ENCODE results near the gene TPK1. TPM values are rescaled to one million over a fixed set of nuclear protein-coding genes. Genes with fewer than 3 reads are reported as not detected.

Gene TPK1
- total and polyA plus RNA-seq, 7 donors: 1.7 to 5.1 (median 2.5) TPM

GRCh38 chr7:144869082-144869481 is 33.2 kb upstream of the TPK1 start:
- Histone ChIP-seq H3K27me3 (ENCODE audit: insufficient read depth in 3 of 3, low read length in 2 of 3) (peaks cover 0 to 3% (median 0%) of the 10 kb centered on the region in 3 donors), H3K9me3 (no peaks in the 10 kb centered on the region), H3K4me1 (no peaks in the 10 kb centered on the region), H3K36me3 (ENCODE audit: insufficient read depth in 1 of 2, low read depth in 1 of 2) (no peaks in the 10 kb centered on the region), H3K27ac (no peak overlapping the region), H3K4me3 (no peak overlapping the region)
- DNase-seq (no peak), ATAC-seq (no peak)
- 24 to 33% (median 29%) methylated on average over 8 of the region's 8 CpGs for whole genome bisulfite sequencing, 3 donors
- intact Hi-C loops (cut with DNase I): no loop called here
- no peak for TF ChIP-seq CTCF (IDR thresholded peaks at IDR 0.05)

DNA sequence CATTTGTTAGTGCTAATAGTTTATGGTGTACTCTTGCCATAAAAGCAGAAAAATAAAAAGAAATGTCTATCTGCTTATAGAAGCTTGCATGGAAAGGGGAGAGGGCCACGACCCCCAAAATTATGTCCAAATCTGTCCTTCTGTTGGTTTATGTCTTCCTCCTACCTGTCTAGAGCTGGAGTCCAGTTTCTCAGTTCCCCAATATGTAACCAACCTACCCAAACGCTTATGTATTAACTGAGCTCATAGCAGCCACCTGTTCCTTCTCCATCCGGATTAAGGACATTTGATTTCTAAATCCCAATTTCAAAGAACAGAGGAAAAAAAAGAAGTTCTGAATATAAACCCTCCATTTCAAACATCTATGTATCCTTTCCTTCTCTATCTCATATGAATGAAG is 30.3 kb upstream of the TPK1 start:
- intact Hi-C loops (cut with DNase I): no loop called here
- no peak for ATAC-seq
- no peak for TF ChIP-seq CTCF (IDR thresholded peaks at IDR 0.05)
- H3K36me3 ChIP-seq (ENCODE audit: insufficient read depth in 1 of 2, low read depth in 1 of 2): no peaks in the 10 kb centered on the region
- H3K27me3 ChIP-seq (ENCODE audit: insufficient read depth in 3 of 3, low read length in 2 of 3): no peaks in the 10 kb centered on the region
- no peaks in the 10 kb centered on the region for H3K9me3 ChIP-seq
- H3K27ac ChIP-seq: no peak overlapping the region
- no peak for DNase-seq
- no peak overlapping the region for H3K4me3 ChIP-seq
- H3K4me1 ChIP-seq: no peaks in the 10 kb centered on the region
- 35 to 49% (median 45%) methylated on average over 3 of the region's 3 CpGs for WGBS, 3 donors

DNA sequence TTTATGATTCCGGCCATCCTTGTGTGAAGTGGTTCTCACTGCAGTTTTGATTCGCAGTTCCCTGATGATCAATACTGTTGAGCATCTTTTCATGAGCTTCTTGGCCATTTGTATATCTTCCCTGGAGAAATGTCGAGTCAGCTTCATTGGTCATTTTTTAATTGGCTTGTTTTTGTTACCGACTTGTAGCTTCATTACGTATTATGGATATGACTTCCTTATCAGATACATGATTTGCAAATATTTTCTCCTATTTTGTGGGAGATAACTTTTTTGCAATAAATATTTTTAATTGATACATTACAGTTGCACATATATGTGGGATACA is 27.4 kb upstream of the TPK1 start:
- Histone ChIP-seq H3K9me3 (no peaks in the 10 kb centered on the region), H3K36me3 (ENCODE audit: insufficient read depth in 1 of 2, low read depth in 1 of 2) (no peaks in the 10 kb centered on the region), H3K4me3 (no peak overlapping the region), H3K27ac (no peak overlapping the region), H3K27me3 (ENCODE audit: insufficient read depth in 3 of 3, low read length in 2 of 3) (no peaks in the 10 kb centered on the region), H3K4me1 (no peaks in the 10 kb centered on the region)
- intact Hi-C loops (cut with DNase I): no loop called here
- WGBS, 3 donors: 84 to 93% (median 88%) methylated on average over 5 of the region's 5 CpGs
- TF ChIP-seq CTCF (IDR thresholded peaks at IDR 0.05): no peak
- ATAC-seq: no peak
- no peak for DNase-seq

- ATAC-seq (no peak), DNase-seq (no peak)
- H3K4me1 ChIP-seq: no peaks in the 10 kb centered on the region
- TF ChIP-seq CTCF (IDR thresholded peaks at IDR 0.05): no peak
- H3K9me3 ChIP-seq: no peaks in the 10 kb centered on the region
- H3K27ac ChIP-seq: no peak overlapping the region
- H3K36me3 ChIP-seq (ENCODE audit: insufficient read depth in 1 of 2, low read depth in 1 of 2): no peaks in the 10 kb centered on the region
- intact Hi-C loops (cut with DNase I): no loop called here
- H3K4me3 ChIP-seq: no peak overlapping the region
- 91 to 94% (median 92%) methylated on average over 2 of the region's 2 CpGs for WGBS, 3 donors
- no peaks in the 10 kb centered on the region for H3K27me3 ChIP-seq (ENCODE audit: insufficient read depth in 3 of 3, low read length in 2 of 3)
Measured at GRCh38 chr7:144862612-144863319, 26.9 kb upstream of the TPK1 start.

GRCh38 chr7:144859739-144860138 is 23.9 kb upstream of the TPK1 start:
- intact Hi-C loops (cut with DNase I): no loop called here
- Histone ChIP-seq H3K9me3 (no peaks in the 10 kb centered on the region), H3K4me1 (no peaks in the 10 kb centered on the region), H3K27ac (no peak overlapping the region), H3K4me3 (no peak overlapping the region), H3K36me3 (ENCODE audit: insufficient read depth in 1 of 2, low read depth in 1 of 2) (no peaks in the 10 kb centered on the region), H3K27me3 (ENCODE audit: insufficient read depth in 3 of 3, low read length in 2 of 3) (peaks cover 0 to 3% (median 0%) of the 10 kb centered on the region in 3 donors)
- no peak for ATAC-seq
- TF ChIP-seq CTCF (IDR thresholded peaks at IDR 0.05): no peak
- DNase-seq: no peak
- WGBS, 3 donors: 63 to 67% (median 64%) methylated on average over 3 of the region's 3 CpGs

Data from psoas muscle (tissue), 8 donors.